Right ventricle myocardium inferior (tissue), 1 donor: ENCODE measurements around the gene EFCAB7. TPM values are rescaled to one million over a fixed set of nuclear protein-coding genes. Genes with fewer than 3 reads are reported as not detected.
A peak's percentile ranks its signal among the peaks of the same experiment; 100 is the strongest.

Source experiments
- ATAC-seq: fragments of 200-7000 bp; cut with Tn5 transposase; one replicate; pipeline ENCODE4 v1.9.1; 2020; ENCODE audit warnings: mild to moderate bottlenecking, moderate library complexity
- DNase-seq: peaks from one replicate; pipeline ENCODE4 v3.0.0; 2021; ENCODE audit errors: missing footprints
- intact Hi-C: fragments of 100-400 bp; cut with DNase I; formaldehyde crosslinking; loops from one replicate; pipeline ENCODE4 v1.11.0; 2022
- total RNA-seq: library from RNA; stranded (reverse); fragmentation: NEBNext Ultra II Directional; extraction: Animal tissue kit (Norgen Biotek cat#: 25700); gene quantifications from one replicate; pipeline ENCODE4 v1.2.1, GENCODE V29; 2021
- donor health status: DM: no; HTN: yes; CAD: no; lungs with severe emphysema.

Gene EFCAB7
- total RNA-seq, 1 donor from 2014 or later = 9.0 TPM

DNA sequence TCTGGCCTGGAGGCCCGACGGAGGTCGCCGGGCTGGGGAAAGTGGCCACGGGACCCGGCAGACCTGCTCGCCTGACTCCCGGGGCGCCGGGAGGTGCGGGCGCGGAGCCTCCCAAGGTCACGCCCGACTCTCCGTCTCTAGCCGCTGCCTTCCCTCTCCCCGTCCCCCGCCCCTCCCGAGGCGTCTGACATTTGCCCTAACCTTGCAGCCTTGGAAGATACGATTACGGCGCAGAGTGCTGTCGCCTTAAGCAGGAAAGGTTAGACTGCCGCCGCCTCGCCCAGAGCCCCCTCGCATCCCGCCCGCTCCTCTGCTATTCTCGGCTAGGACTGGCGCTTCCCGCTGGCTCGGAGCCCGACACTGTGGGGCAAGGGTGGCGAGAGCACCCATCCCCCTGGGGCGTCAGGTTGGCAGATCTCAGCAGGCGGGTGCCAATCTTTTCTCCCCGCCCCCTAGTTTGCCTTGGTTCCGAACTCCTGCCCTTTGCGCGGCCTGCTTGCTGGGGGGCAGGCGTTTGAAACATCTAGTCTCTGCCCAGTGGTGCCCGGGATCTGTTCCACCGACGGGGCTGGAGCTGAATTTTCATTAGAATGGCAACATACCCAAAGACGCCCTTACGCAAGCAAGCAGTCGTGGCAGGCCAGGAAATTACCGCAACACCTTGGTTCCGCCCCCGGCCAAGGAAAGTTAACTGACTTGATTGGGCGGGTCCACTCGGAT is 70.7 kb downstream of the EFCAB7 start:
- DNase-seq (peak; percentile 88), ATAC-seq (peak; percentile 77)
- intact Hi-C loops = no loop called here

DNA sequence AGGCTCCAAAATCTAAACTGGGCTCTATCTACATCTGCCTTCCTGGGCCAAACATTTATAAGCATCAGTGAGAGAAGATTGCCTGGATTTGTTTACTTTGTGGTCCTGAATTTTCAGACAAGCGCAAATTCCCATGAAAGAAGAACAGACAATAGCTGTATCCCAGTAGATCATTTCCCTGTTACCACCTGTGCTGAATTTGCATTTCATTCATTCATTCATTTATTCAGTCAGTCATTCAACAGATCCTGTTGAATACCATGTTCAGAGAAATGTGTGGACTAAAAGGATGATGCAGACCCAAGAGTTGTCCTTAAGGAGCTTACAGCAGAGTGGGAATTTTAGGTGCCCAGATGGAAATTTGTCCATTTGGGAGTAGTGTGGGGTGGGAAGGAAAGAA is 72.1 kb downstream of the EFCAB7 start:
- intact Hi-C loops = no loop called here
- no peak for DNase-seq
- ATAC-seq = no peak

DNA sequence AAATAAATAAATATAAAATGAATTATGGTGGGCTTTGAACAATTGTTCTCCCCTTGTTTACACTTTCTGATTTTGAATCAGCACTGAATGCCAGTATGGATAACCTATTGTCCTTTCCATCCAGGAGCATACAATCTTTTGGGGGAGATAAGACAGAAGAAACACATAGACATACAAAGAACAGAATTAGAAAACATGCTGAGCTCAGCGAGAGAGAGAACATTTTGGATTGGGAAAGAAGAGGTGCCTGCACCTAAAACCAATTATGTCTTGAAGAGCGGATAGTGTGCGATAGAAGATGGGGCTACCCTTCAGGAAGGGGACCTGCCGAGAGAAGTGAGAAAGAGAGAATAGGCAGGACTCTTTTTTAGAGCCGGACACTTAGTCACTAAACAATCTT is 76.5 kb downstream of the EFCAB7 start:
- DNase-seq (no peak), ATAC-seq (no peak)
- intact Hi-C loops = no loop called here

DNA sequence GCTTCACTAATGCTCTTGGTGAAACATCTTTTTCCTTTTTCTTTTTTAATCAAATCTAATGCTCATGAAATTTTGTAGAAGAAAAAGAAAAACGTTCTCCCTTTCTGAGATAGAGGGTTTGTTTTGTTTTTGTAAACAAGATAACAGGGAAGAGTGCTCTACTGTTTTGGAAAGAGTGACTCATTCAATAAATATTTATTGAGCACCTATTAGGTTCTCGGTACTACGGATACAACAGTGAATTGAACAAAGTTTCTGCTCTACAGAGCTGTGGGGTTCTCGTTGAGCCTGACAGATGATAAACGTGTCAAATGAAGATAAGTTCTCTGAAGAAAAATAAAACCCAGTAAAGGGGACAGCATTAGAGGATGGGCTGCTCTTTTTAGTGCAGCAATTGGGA is 76.9 kb downstream of the EFCAB7 start:
- ATAC-seq (no peak), DNase-seq (no peak)
- intact Hi-C loops = no loop called here

DNA sequence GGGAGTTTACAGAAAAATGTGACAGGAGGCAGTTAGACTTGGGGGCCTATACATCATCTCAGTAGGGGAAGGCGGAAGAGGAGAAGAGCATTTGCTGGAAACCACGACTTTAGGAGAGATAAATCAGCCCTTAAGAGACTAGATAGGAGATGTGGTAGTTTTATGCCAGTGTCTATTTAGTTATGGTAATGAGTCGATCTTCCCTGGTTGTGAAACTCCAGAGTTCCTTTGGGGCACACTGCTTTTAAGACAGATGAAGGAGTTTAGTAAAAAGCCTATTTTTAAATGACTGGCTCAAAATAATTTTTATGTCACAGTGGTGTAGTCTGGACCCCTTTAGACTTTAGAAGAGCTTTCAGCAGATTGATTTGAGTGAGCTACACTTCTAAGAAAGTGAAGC is 77.7 kb downstream of the EFCAB7 start:
- ATAC-seq (no peak), DNase-seq (no peak)
- intact Hi-C loops = no loop called here

DNA sequence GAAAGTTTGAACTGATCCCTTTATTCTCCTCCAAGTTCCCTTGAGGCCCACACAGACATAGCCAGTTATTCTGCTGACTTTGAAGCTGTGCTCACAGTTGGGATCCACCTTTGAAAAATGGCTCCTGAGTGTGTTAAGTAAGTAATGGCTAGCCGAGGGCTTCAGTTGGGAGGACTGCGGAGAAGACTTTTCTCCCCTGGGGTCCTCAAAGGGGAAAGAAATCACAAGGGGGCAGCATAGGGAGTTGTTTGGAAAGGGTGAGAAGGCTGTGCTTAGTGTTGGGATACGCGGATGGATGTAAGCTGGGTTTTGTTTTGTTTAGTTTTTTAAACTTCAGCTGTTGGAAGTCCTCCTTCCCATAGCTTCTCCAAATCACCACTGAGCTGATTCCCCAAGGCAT is 78.1 kb downstream of the EFCAB7 start:
- DNase-seq = no peak
- intact Hi-C loops = no loop called here
- ATAC-seq = no peak

DNA sequence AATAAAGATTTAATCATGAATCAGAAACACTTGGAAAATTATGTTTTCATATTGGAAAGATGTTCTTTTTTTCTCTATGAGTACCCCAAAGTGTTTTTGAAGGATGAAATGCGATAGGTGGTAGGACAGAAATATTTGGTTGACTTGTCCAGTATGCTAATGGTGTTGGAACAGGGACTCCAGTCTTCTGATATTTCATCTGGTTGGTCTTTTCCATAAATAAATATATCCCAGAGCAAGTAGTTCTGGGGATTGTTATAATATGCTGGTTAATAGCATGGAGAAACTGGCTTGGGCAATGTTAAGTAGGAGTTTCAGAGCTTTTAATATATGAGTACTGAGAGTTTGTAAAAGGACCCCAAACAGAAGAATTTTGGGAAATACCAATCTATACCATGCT is 78.6 kb downstream of the EFCAB7 start:
- no peak for ATAC-seq
- intact Hi-C loops = no loop called here
- DNase-seq = no peak

DNA sequence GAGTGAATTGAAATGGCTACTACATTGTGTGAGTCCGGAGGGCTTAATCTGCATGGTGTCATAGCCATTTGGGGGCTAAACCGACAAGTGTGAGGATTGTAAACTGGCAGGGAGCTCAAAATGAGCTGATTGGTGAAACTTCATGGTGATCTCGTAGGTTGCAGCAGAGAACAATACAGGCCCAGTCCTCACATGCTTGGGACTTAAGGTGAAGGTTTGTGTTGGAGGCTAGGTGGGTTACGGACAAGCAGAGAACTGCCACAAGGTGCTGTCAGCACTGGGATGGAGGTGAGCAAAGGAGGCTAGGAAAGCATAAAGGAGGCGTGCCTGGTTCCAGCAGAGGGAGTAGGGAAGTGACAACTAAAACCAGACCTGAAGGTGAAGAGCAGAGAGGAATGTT is 79.3 kb downstream of the EFCAB7 start:
- ATAC-seq = no peak
- DNase-seq = no peak
- intact Hi-C loops = no loop called here

DNA sequence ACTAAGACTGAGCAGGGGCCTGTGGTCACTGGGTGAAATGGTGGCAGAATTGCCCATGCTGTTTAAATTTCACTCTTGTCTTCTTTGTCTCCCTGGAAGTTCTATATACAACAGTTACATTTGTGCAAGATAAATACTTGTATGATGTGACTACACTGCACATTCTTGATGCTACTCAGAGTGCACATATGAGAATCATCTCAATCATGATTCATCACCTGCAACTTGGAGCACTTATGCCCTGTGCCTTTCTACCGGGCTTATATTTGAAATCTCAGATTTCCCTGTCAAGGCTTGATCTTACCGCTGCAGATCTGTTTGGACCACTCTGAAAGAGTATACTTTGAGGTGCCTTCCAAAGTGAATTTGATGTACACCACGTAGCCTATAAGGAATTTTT is 80.5 kb downstream of the EFCAB7 start:
- ATAC-seq (no peak), DNase-seq (no peak)
- intact Hi-C loops = no loop called here

DNA sequence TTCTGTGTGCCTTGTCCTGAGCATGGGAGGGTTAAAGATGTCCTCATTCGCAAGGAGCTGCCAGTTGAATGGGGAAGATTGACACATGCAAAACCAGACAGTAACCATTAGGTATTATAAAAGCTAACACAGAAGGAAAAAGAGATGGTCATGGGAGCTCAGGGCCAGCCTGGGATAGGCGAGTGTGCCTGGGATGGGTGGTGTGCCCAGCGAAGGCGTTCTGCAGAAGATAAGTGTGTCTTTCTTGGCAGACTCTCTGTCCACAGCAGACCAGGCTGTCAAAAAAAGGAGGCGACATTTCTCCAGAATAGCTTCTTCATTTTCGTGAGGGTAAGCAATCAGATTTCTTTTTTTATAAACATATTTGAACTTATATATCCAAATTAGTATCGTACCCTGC is 84.0 kb downstream of the EFCAB7 start:
- intact Hi-C loops = no loop called here
- no peak for DNase-seq
- ATAC-seq = no peak

DNA sequence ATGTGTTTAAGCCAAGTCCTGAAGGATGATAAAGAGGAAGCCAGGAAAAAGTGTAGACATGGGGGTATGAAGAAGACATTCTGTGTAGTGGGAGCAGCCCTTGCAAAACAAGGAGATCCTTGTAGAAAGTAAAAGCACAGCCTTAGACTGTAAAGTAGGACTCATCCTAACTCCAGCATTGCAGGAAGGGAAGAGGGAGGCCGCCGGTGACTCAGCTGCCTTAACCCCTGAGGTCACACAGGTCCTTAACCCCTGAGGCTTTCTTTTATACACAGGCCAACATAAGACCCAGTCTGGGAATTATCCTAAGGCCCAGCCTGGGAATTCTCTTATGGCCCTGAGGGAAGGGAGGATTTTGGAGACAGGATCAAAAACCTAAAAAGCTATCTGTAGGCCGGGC is 87.9 kb downstream of the EFCAB7 start:
- intact Hi-C loops = no loop called here
- ATAC-seq (no peak), DNase-seq (no peak)

DNA sequence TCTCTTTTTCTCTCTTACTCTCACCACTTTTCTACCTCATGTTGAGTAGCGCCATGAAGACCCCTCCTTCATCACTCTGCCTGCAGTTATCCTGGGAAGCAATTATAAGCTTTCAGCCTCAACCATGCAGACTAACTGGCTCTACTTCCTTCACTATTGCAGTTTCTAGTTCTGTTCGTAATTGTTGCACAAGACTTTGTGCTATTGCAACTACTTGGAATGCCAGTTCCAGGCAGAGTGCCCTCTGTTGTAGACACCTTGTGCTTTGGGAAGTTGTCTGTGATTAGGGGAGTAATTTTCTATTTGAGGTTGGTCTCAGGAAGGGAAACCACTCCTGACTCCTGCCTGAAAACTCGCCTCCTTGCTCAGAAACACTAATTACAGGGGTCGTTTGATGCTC is 89.2 kb downstream of the EFCAB7 start:
- DNase-seq (no peak), ATAC-seq (no peak)
- intact Hi-C loops = no loop called here

DNA sequence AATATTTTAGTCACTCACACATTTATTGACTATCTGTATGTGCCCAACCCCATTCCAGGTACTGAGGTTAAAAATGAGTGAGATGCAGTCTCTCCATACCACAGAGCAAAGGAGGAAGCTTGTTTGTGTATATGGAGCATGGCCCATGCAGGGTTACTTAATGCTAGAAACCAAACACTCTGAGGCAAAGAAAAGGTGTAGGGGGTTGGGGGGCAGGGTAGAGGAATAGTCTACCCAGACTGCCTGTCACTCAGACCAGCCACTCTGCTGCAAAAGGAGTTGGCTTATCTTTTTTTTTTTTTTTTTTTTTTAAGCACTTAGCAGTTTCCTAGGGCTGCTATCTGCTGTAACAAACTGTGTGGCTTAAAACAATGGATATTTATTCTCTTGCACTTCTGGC is 89.6 kb downstream of the EFCAB7 start:
- DNase-seq (no peak), ATAC-seq (peak; percentile 5)
- intact Hi-C loops = no loop called here

DNA sequence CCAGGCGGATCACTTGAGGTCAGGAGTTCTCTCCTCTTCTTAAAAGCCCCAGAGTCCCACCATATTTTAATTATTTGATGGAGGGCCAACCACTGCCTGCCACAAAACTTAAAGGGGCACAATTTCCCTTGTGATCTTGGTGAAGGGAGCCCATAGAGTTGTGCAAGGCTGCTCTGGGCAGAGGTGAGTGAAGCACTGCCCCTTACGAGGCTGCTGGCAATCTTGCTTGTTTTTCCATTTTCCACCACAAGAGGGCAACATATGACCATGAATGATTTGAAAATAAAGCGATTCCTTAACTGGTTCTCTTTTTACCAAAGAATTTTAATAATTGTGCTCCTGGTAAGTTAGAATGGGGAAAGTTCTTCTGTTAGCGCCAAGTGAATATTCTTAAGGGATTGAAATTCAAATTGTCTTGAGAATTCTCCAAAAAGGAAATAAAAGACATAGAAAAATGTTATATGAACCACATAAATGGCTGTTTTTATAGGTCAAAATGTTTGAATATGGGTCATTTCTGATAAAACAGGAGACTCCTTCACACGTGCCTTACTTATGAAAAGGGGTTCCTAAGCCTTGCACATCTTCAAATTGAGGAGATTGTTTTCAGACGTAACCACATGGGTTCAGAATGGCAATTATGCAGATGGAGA is 92.6 kb downstream of the EFCAB7 start:
- peak; percentile 62 for ATAC-seq
- intact Hi-C loops = loop anchor here (2.0 to 5.0 kb wide), 4 partner anchors 39 to 631 kb away; no protein-coding TSS in a partner anchor
- DNase-seq = no peak

DNA sequence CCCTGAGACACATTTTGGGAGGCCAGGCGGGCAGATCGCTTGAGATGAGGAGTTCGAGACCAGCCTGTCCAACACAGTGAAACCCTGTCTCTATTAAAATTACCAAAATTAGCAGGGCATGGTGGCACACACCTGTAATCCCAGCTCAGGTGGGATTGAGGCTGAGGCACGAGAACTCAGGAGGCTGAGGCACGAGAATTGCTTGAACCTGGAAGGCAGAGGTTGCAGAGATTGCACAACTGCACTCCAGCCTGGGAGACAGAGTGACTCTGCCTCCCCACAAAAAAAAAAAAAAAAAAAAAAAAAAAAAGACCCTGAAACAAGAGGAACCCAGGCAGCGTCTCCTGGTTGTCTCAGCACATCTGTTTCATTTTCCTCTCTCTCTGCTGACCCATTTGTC is 94.1 kb downstream of the EFCAB7 start:
- DNase-seq = no peak
- intact Hi-C loops = loop anchor here (2.0 to 5.0 kb wide), 4 partner anchors 40 to 629 kb away; no protein-coding TSS in a partner anchor
- no peak for ATAC-seq

DNA sequence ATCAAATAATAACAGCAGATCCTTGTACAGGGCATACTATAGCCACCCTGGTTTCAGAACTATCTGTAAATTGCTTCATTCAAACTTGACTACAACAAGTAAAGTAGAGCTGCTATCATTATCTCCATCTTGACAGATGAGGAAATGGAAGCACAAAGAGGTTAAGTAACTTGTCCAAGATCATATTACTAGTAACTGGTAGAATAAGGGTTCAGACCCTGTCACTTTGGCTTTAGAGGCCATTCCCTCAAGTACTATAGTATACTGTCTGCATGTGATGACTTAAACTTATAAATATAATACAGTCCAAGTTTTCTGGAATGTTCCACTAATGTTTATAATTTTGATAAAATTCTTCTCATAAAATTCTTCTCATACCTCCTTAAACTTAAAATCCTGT is 94.7 kb downstream of the EFCAB7 start:
- intact Hi-C loops = loop anchor here (5.0 kb wide), 3 partner anchors 41 to 519 kb away; no protein-coding TSS in a partner anchor
- DNase-seq (no peak), ATAC-seq (no peak)

DNA sequence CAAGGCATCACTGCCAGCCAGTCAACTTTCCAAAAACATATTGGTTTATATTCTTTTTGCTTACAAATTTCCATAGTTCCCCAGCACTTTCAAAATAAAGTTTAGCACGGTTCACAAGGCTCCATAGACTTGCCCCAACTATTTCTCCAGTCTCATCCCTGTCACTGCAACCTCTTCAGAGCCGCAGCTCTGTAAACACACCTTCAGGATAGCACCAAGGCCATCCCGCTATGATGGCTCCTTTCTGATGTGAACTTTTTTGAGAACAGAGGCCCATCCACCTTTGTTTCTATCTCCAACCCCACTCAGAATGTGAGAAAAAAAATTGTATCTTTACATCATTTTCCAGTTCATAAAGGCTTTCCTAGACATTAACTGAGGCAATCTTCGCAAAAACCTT is 96.2 kb downstream of the EFCAB7 start:
- DNase-seq (no peak), ATAC-seq (no peak)
- intact Hi-C loops = loop anchor here (5.0 kb wide), 3 partner anchors 42 to 518 kb away; no protein-coding TSS in a partner anchor

DNA sequence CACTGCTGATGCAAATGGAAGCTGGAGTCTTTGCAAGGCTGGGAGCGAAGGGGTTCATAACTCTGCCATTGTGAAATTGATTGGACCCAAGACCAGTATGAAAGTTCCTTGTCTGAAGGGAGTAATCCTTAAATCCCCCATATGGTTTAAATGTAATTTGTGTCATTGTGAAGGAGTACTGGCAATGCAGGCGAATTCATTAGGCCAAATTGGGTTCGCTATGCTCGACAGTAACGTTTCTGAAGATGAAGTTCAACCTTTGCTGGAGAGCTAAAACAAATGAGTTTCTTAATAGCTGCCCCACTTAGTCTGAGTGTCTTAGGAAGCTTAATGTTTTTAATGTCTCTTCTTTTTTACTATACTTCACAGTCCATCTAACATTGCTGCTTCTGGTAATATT is 97.3 kb downstream of the EFCAB7 start:
- no peak for DNase-seq
- ATAC-seq = no peak
- intact Hi-C loops = no loop called here

DNA sequence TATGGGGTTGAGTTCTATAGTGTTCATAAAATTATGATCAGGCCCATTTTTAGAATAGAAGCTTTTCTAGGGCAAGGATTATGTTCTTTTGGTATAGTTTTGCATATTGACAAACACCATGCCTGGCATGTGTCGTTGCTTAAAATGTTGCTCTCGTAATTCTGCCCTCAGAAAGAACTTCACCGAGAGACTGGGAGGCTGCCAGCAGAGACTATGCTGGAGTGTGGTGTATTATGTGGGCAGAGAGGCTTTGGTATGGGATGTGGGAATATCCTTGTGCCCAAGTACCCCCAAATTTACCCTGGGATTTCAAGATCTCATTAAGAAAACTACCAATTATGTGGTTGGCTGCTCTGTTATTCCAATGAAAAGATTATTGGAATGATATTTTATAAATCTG is 97.8 kb downstream of the EFCAB7 start:
- DNase-seq (no peak), ATAC-seq (peak; percentile 45)
- intact Hi-C loops = no loop called here

DNA sequence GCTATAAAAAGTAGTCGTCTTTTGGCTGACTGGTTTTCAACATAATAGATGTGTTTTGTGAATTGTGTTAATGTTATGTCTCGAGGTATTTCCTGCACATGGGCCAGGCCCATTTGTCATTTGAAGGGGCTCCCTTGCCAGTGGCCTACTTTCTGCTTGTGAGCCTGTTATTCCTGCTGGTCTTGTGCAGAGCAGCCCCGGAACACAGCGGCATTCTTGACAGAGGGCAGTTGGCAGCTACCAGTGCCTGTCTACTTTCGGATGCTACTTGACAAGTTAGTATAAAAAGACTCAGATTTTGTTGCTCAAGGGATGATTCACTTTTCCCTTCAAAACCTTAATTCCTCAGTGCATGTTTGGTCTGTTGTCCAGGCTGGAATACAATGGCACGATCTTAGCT is 98.4 kb downstream of the EFCAB7 start:
- peak; percentile 65 for ATAC-seq
- intact Hi-C loops = no loop called here
- DNase-seq = no peak
